ENCODE measurements around the gene SLC25A21.

DNA sequence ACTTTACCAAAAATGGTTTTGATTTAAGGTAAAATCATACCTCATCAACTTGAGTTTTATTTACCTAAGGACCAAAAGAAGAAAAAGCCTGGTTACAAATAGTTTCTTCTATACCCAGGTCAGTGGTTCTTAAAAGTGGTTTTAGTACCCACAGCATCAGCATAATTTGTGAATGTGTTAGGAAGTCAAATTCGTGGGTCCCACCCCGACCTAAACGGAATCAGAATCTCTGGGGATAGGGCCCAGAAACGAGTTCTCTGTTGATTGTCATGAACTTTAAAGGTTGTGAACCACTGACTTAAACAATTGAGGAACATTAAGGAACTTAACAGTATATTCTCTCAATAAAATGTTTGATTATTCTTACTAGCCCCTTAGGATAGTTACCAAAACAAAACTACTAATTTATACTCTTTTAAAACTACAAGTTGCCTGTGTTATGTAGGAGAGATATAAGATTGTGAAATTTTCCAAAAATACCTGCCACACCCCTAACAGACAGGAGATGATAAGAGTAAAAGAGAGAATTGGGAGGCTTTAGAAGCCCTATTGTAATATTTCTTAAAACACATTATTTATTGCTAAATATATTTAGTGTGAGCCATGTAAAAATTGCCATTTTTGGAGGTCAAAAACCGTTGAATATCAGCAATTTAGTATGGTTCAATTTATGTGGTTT is 669 bp upstream of the SLC25A21 start:
- TF ChIP-seq, protein P1, sequence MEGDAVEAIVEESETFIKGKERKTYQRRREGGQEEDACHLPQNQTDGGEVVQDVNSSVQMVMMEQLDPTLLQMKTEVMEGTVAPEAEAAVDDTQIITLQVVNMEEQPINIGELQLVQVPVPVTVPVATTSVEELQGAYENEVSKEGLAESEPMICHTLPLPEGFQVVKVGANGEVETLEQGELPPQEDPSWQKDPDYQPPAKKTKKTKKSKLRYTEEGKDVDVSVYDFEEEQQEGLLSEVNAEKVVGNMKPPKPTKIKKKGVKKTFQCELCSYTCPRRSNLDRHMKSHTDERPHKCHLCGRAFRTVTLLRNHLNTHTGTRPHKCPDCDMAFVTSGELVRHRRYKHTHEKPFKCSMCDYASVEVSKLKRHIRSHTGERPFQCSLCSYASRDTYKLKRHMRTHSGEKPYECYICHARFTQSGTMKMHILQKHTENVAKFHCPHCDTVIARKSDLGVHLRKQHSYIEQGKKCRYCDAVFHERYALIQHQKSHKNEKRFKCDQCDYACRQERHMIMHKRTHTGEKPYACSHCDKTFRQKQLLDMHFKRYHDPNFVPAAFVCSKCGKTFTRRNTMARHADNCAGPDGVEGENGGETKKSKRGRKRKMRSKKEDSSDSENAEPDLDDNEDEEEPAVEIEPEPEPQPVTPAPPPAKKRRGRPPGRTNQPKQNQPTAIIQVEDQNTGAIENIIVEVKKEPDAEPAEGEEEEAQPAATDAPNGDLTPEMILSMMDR (IDR thresholded peaks at IDR 0.05; ENCODE audit: low read length), result no peak
- TF ChIP-seq EZH2 (optimal IDR thresholded peaks at IDR 0.05; ENCODE audit: low read depth, low read length), result no peak
- no peak for TF ChIP-seq EZH2phosphoT487 (IDR thresholded peaks at IDR 0.05; ENCODE audit: low read length)

Data from MM.1S (cell line).